ENCODE measurements around the gene LRMDA. TPM values are rescaled to one million over a fixed set of nuclear protein-coding genes. Genes with fewer than 3 reads are reported as not detected.

Gene LRMDA
- total RNA-seq, 1 experiment from 2014 or later = 4.8 TPM

- peaks cover 0 to 7% of the 10 kb centered on the region in 2 experiments; a peak in 1 of 4 replicates for H3K4me1 ChIP-seq (ENCODE audit: control insufficient read depth in 1 of 2, insufficient read depth in 2 of 2, low read length in 2 of 2)
- RAD21 ChIA-PET (ENCODE audit: low non-redundant PET in 1 of 2, low total read pairs in 2 of 2, uncharacterized antibody in 2 of 2, unreplicated experiment in 2 of 2) = no interaction called here
- TF ChIP-seq ELF1 (IDR thresholded peaks at IDR 0.05; ENCODE audit: borderline replicate concordance, low read depth) = no peak
- TF ChIP-seq YY1 (IDR thresholded peaks at IDR 0.05; ENCODE audit: extremely low read depth, insufficient replicate concordance, low read depth, low read length) = no peak
- TF ChIP-seq REST (IDR thresholded peaks at IDR 0.05; ENCODE audit: low read depth) = no peak
- TF ChIP-seq ZBTB33 (IDR thresholded peaks at IDR 0.05; ENCODE audit: extremely low read depth, insufficient replicate concordance, low read length) = no peak
- intact Hi-C loops (cut with micrococcal nuclease) = loop anchor here (10.0 kb wide), 1 partner anchor 953 kb away; no protein-coding TSS in a partner anchor
- CTCF ChIA-PET = no interaction called here
- H2AFZ ChIP-seq (ENCODE audit: low read depth, low read length, poor library complexity, severe bottlenecking) = no peak overlapping the region
- no peaks in the 10 kb centered on the region for H3K36me3 ChIP-seq (ENCODE audit: control insufficient read depth in 1 of 2, insufficient read depth in 2 of 2, low read length in 2 of 2)
- no peak overlapping the region for H3K9ac ChIP-seq (ENCODE audit: low read length)
- DNase-seq (ENCODE audit: low read depth, low spot score) = no peak
- H3K27ac ChIP-seq (ENCODE audit: low read depth, low read length) = no peak overlapping the region
- H3K4me2 ChIP-seq (ENCODE audit: low read length) = no peak overlapping the region
- no peak overlapping the region for H3K4me3 ChIP-seq (replicated peaks in 1 of 2; ENCODE audit: low read depth in 1 of 2, low read length in 2 of 2)
- H4K20me1 ChIP-seq (ENCODE audit: insufficient read depth) = no peaks in the 10 kb centered on the region
- no peaks in the 10 kb centered on the region for H3K9me3 ChIP-seq (ENCODE audit: control insufficient read depth in 1 of 2, insufficient read depth in 1 of 2, low read depth in 1 of 2, low read length in 2 of 2)
- H3K79me2 ChIP-seq (ENCODE audit: insufficient read depth, low read length) = no peaks in the 10 kb centered on the region
- H3K27me3 ChIP-seq (ENCODE audit: insufficient read depth, low read length) = no peaks in the 10 kb centered on the region
- no peaks in the 10 kb centered on the region for H3K9me2 ChIP-seq (ENCODE audit: insufficient read depth)
- POLR2A ChIA-PET = no interaction called here
- no TSS peak for BruUV-seq (replicated peaks)
- no peak for ATAC-seq
Measured at GRCh38 chr10:76031769-76032699, 600.6 kb downstream of the LRMDA start.

Measured in HCT116 (cell line).